ENCODE results near the gene CAPG. TPM values are rescaled to one million over a fixed set of nuclear protein-coding genes. Genes with fewer than 3 reads are reported as not detected.
A peak's percentile ranks its signal among the peaks of the same experiment; 100 is the strongest.

CAPG gene
- total RNA-seq, 1 donor from 2014 or later: 32.6 TPM

- Mint-ChIP-seq H3K9me3 (no peaks in the 10 kb centered on the region), H3K4me3 (no peak overlapping the region), H3K27ac (ENCODE audit: unreplicated experiment) (no peak overlapping the region), H3K27me3 (ENCODE audit: low read depth) (no peaks in the 10 kb centered on the region), H3K36me3 (ENCODE audit: low read depth) (no peaks in the 10 kb centered on the region), H3K4me1 (peaks cover 21% of the 10 kb centered on the region)
- no peak for TF ChIP-seq CTCF (conservative IDR thresholded peaks at IDR 0.05)
- DNase-seq (ENCODE audit: low read depth, low spot score): no peak
Measured at GRCh38 chr2:85428343-85428881, 18.2 kb upstream of the CAPG start.

GRCh38 chr2:85427300-85427835, 17.2 kb upstream of the CAPG start:
- no peaks in the 10 kb centered on the region for H3K36me3 Mint-ChIP-seq (ENCODE audit: low read depth)
- no peaks in the 10 kb centered on the region for H3K27me3 Mint-ChIP-seq (ENCODE audit: low read depth)
- no peak for TF ChIP-seq CTCF (conservative IDR thresholded peaks at IDR 0.05)
- DNase-seq (ENCODE audit: low read depth, low spot score): no peak
- no peaks in the 10 kb centered on the region for H3K9me3 Mint-ChIP-seq
- no peak overlapping the region for H3K4me3 Mint-ChIP-seq
- peak overlapping the region; percentile 62 for H3K27ac Mint-ChIP-seq (ENCODE audit: unreplicated experiment)
- peaks cover 21% of the 10 kb centered on the region for H3K4me1 Mint-ChIP-seq

- peaks cover 16% of the 10 kb centered on the region for H3K4me1 Mint-ChIP-seq
- no peaks in the 10 kb centered on the region for H3K27me3 Mint-ChIP-seq (ENCODE audit: low read depth)
- no peaks in the 10 kb centered on the region for H3K36me3 Mint-ChIP-seq (ENCODE audit: low read depth)
- H3K4me3 Mint-ChIP-seq: no peak overlapping the region
- no peaks in the 10 kb centered on the region for H3K9me3 Mint-ChIP-seq
- no peak overlapping the region for H3K27ac Mint-ChIP-seq (ENCODE audit: unreplicated experiment)
- no peak for TF ChIP-seq CTCF (conservative IDR thresholded peaks at IDR 0.05)
- no peak for DNase-seq (ENCODE audit: low read depth, low spot score)
Measured at GRCh38 chr2:85425588-85425987, 15.4 kb upstream of the CAPG start.

GRCh38 chr2:85423525-85423924, 13.4 kb upstream of the CAPG start:
- no peaks in the 10 kb centered on the region for H3K27me3 Mint-ChIP-seq (ENCODE audit: low read depth)
- no peaks in the 10 kb centered on the region for H3K9me3 Mint-ChIP-seq
- peaks cover 24% of the 10 kb centered on the region for H3K4me1 Mint-ChIP-seq
- no peaks in the 10 kb centered on the region for H3K36me3 Mint-ChIP-seq (ENCODE audit: low read depth)
- H3K4me3 Mint-ChIP-seq: no peak overlapping the region
- DNase-seq (ENCODE audit: low read depth, low spot score): no peak
- H3K27ac Mint-ChIP-seq (ENCODE audit: unreplicated experiment): no peak overlapping the region
- no peak for TF ChIP-seq CTCF (conservative IDR thresholded peaks at IDR 0.05)

GRCh38 chr2:85422072-85422457, 11.9 kb upstream of the CAPG start:
- Mint-ChIP-seq H3K9me3 (no peaks in the 10 kb centered on the region), H3K27me3 (ENCODE audit: low read depth) (no peaks in the 10 kb centered on the region), H3K36me3 (ENCODE audit: low read depth) (no peaks in the 10 kb centered on the region), H3K4me3 (peak overlapping the region; percentile 35), H3K27ac (ENCODE audit: unreplicated experiment) (no peak overlapping the region), H3K4me1 (peaks cover 24% of the 10 kb centered on the region)
- no peak for TF ChIP-seq CTCF (conservative IDR thresholded peaks at IDR 0.05)
- DNase-seq (ENCODE audit: low read depth, low spot score): no peak
